Ammon's horn (tissue), 1 donor: ENCODE data around the gene DNAH7.

Experiments used
- DNase-seq: peaks from one replicate; pipeline ENCODE4 v3.0.0-alpha.2; 2016; ENCODE audit warnings: low spot score

The DNAH7 gene

GRCh38 chr2:195808189-195808588, 260.4 kb downstream of the DNAH7 start:
- no peak for DNase-seq

DNA sequence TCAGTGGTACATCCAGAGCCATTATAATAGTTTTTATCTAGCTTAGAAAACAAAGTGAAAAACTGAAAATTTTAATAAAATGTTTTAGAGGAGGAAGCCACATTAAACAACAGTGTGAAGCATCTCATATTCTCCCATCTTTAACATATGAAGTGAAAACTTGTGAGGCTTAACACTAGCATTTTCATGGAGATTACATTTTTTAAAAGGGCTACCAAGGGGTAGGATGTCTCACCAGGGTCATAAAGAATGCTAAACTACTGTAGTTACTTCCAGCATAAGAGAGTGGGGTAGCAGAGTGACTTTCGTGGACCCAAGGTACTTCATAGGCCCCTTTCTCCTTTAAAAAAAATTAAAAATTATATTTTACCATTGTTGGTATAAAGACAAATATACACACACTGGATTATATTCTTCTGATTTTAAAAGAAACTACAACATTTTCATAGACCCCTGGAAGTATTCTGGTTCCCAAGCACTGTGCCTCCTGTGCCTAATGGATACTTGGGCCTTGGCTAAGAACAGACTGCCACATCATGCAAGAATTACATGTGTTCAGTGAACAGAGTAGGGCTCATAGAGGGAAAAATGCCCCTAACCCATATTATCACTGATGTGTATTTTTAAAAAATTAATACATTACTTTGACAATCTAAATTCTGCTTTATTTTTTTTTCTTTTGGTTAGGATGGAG, 263.2 kb downstream of the DNAH7 start:
- DNase-seq: no peak

- no peak for DNase-seq
Measured at GRCh38 chr2:195795879-195796278, 272.8 kb downstream of the DNAH7 start.

GRCh38 chr2:195793881-195794280, 274.8 kb downstream of the DNAH7 start:
- no peak for DNase-seq

DNA sequence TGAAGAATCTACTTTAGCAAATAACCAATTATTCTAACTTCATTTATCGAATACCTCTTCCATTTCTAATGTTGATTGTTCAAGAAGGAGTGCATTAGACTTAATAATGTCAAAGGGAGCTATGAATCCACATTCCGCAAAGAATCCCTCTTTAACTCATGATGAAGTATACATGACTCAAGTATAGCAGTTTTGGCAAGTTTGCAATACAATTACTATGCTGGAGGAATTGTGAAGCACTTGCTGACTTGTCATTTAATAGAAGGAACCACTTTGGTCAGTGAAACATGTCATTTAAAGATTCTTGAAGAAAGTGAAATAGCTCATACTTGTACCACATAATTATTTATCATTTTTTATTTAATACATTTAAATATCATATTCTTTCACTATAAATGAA, 286.5 kb downstream of the DNAH7 start:
- DNase-seq: no peak

DNA sequence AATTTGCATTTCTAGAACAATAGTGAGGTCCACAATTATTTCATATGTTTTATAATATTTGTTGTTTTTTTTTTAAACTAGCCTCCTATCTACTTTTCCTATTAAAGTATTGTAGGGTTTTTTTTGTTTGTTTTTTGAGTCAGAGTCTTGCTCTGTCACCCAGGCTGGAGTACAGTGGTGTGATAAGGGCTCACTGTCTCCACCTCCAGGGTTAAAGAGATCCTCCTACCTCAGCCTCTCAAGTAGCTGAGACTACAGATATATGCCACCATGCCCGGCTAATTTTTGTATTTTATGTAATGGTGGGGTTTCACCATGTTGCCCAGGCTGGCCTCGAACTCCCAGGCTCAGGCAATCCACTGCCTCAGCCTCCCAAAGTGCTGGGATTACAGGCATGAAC, 289.1 kb downstream of the DNAH7 start:
- no peak for DNase-seq

- no peak for DNase-seq
Measured at GRCh38 chr2:195769975-195770374, 298.7 kb downstream of the DNAH7 start.

GRCh38 chr2:195768431-195768830, 300.2 kb downstream of the DNAH7 start:
- DNase-seq: no peak

- no peak for DNase-seq
Measured at GRCh38 chr2:195766691-195767090, 301.9 kb downstream of the DNAH7 start.

GRCh38 chr2:195763866-195764265, 304.8 kb downstream of the DNAH7 start:
- DNase-seq: no peak

- DNase-seq: no peak
Measured at GRCh38 chr2:195759877-195760276, 308.8 kb downstream of the DNAH7 start.

GRCh38 chr2:195758846-195759245, 309.8 kb downstream of the DNAH7 start:
- DNase-seq: no peak

DNA sequence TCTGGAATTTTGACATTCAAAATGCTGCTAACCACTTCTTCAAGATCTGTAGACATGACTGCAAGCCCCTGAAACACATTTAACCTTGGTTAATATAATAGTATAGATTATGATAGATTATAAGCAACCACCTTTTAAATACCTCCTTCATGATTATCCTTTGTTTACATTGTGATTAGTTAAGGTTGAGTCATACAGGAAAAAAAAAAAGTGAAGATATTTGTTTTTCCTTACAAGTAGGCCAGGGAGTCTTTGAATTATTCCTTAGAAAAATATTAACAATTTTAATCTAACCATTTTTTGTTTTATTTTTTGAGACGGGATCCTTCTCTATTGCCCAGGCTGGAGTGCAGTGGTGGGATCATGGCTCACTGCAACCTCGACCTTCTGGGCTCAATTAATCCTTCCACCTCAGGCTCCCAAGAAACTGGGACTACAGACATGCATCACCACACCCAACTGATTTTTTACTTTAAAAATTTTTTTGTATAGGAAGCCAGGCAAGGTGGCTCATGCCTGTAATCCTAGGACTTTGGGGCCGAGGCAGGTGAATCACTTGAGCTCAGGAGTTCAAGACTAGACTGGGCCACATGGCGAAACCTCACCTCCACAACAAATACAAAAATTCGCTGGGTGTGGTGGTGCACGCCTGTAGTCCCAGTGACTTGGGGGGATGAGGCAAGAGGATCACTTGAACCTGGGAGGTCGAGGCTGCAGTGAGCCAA, 312.3 kb downstream of the DNAH7 start:
- no peak for DNase-seq

DNA sequence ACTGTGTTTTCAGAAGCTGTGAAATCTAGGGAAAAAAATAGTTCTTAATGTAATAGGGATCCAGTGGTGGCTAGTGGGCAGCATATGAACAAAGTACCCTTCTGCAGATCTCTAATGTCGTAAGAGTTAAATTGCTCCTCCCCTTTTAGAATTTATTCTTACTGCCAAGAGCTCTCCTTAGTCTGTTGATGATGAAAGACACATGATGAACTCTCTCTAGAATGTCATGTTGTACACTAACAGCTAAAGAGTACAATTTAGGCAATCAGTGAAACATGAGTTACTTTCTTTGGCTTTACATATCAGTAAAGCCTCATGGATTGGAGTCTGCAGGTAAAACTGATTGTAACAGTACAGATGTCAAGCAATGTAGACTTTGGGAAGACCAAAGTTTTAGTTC, 327.4 kb downstream of the DNAH7 start:
- no peak for DNase-seq

GRCh38 chr2:195737511-195738325, 330.9 kb downstream of the DNAH7 start:
- no peak for DNase-seq

DNA sequence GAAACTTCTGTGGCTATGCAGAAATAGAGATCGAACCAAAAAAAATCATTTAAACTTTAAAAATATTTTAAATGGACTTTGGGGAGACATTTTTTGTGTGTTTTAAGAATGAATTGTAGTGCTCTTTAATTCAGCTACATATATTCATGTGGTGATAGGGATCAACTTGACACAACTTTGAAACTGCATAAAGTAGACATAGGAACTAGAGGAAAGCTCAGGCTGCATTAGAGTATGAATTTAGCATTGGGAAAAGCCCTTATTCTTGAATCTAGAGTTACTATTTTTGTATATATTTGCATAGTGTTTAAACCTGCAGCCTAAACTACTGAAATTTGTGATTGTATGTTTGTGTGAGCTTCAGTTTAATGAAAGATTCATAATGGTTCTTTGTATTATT, 333.3 kb downstream of the DNAH7 start:
- no peak for DNase-seq

DNA sequence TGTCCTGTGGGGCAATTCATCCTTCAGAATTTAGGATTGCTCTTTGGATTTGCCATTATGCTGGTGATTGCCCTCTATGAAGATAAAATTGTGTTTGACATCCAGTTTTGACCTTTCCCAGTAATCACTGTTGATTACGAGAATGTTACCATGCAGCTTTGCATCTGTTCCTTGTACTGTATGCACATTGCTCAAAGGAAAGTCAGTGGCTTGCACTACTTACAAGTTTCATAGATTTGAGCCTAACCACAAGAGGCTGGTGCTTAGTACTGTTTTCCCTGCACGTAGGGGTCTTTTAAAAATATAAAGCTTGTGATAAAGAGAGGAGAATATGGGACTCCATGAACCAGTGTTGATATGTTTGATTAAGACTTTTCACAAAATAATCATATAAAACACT, 333.7 kb downstream of the DNAH7 start:
- no peak for DNase-seq

DNA sequence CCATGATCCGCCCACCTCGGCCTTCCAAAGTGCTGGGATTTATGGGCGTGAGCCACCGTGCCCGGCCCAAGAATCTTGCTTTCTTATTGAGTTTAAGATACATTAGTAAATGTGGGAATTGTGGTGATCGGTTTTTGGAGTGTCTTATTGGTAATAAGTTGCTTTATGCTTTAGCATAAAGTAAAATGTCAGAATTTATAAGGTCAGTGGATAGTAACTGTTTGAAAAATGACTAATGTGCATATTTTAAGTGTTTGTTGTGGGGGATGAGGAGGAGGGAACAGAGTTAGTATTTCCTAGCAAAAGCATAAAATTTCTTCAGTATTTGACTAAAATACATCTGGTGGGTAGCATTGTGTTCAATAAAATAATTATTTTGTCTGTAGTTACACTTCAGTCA, 334.2 kb downstream of the DNAH7 start:
- no peak for DNase-seq

DNA sequence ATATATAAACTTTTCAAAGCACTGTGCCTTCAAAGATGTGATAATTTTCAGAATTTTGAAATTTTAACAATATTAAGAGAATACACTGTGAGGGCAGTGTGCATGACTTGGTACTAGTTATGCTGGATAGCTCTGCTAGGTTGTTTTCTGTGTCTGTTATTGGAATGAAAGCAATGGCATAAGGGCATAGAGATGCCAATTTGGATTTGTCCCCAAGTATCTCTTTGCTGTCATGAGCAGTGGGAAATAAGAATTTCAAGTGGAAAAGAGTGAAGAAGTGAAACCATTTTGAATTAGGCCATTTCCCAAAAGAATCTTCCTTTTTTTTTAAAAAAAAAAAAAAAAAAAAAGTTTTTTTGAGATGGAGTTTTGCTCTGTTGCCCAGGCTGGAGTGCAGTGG, 334.8 kb downstream of the DNAH7 start:
- DNase-seq: no peak

DNA sequence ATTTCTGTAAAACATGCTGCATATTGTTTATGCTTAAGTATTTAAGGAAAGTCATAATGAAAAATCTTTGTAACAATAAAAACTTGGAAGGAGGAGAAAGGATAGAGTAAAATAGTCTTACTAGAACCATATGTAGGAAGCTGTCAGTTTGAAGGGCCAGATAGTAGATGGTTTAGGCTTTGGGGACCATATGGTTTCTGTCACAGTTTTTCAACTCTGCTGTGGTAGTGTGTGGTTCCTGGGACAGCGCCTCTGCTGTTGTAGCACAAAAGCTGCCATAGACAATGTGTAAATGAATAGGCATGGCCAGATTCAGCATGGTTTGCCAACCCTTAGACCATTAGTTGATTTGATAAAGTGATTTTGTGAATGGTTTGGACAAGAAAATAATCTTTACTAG, 336.1 kb downstream of the DNAH7 start:
- DNase-seq: no peak

DNA sequence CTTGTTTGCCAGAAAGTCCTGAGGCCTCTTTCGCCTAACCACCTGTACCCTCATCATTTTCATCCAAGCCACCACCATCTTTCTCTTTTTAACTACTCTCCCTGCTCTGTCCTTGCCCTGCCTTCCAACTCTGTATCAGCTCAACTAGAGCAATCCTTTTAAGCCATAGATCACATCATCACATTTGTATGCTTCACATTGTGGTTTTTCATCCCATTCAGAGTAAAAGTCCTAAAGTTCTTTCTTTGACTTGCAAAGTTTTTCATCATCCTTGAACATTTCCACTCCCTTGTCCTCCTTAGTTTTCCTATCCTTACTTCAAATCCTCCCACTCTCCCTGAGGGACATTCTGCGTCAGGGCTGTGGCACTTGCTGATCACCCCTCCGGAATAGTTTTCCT, 337.7 kb downstream of the DNAH7 start:
- no peak for DNase-seq

- DNase-seq: no peak
Measured at GRCh38 chr2:195727106-195727505, 341.5 kb downstream of the DNAH7 start.

GRCh38 chr2:195722075-195722474, 346.6 kb downstream of the DNAH7 start:
- no peak for DNase-seq
